ENCODE measurements around the gene HPCAL1. TPM values are rescaled to one million over a fixed set of nuclear protein-coding genes. Genes with fewer than 3 reads are reported as not detected.
A peak's percentile ranks its signal among the peaks of the same experiment; 100 is the strongest.
"Not testable (repeated sequence)": the region's sequence is repeated elsewhere in the genome, so short reads cannot be mapped to it uniquely, and the experiment has no call there.

Gene HPCAL1
- total RNA-seq, 6 experiments from 2014 or later = 36.3 to 60.3 (median 57.2) TPM

GRCh38 chr2:10286216-10287037 is 16.3 kb upstream of the HPCAL1 start:
- TF ChIP-seq, protein P1, sequence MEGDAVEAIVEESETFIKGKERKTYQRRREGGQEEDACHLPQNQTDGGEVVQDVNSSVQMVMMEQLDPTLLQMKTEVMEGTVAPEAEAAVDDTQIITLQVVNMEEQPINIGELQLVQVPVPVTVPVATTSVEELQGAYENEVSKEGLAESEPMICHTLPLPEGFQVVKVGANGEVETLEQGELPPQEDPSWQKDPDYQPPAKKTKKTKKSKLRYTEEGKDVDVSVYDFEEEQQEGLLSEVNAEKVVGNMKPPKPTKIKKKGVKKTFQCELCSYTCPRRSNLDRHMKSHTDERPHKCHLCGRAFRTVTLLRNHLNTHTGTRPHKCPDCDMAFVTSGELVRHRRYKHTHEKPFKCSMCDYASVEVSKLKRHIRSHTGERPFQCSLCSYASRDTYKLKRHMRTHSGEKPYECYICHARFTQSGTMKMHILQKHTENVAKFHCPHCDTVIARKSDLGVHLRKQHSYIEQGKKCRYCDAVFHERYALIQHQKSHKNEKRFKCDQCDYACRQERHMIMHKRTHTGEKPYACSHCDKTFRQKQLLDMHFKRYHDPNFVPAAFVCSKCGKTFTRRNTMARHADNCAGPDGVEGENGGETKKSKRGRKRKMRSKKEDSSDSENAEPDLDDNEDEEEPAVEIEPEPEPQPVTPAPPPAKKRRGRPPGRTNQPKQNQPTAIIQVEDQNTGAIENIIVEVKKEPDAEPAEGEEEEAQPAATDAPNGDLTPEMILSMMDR (IDR thresholded peaks at IDR 0.05) = no peak
- Mint-ChIP-seq H3K27me3 (ENCODE audit: insufficient read depth) (no peaks in the 10 kb centered on the region; the same call in 1 of the 2 replicates), H3K9me3 (no peaks in the 10 kb centered on the region), H3K36me3 (ENCODE audit: low read depth) (no peaks in the 10 kb centered on the region), H3K27ac (no peak overlapping the region), H3K4me1 (ENCODE audit: low read depth) (peaks cover 76% of the 10 kb centered on the region), H3K4me3 (no peak overlapping the region)
- no peak for DNase-seq

GRCh38 chr2:10287761-10288160 is 14.9 kb upstream of the HPCAL1 start:
- H3K36me3 Mint-ChIP-seq (ENCODE audit: low read depth) = no peaks in the 10 kb centered on the region
- TF ChIP-seq, protein P1 (IDR thresholded peaks at IDR 0.05) = no peak
- H3K4me3 Mint-ChIP-seq = no peak overlapping the region
- H3K9me3 Mint-ChIP-seq = no peaks in the 10 kb centered on the region
- no peak for DNase-seq
- no peaks in the 10 kb centered on the region for H3K27me3 Mint-ChIP-seq (ENCODE audit: insufficient read depth)
- H3K4me1 Mint-ChIP-seq (ENCODE audit: low read depth) = peaks cover 68% of the 10 kb centered on the region
- no peak overlapping the region for H3K27ac Mint-ChIP-seq

GRCh38 chr2:10288606-10289005 is 14.1 kb upstream of the HPCAL1 start:
- H3K9me3 Mint-ChIP-seq = no peaks in the 10 kb centered on the region
- no peaks in the 10 kb centered on the region for H3K36me3 Mint-ChIP-seq (ENCODE audit: low read depth)
- peaks cover 60% of the 10 kb centered on the region for H3K4me1 Mint-ChIP-seq (ENCODE audit: low read depth)
- H3K27me3 Mint-ChIP-seq (ENCODE audit: insufficient read depth) = no peaks in the 10 kb centered on the region
- TF ChIP-seq, protein P1 (IDR thresholded peaks at IDR 0.05) = no peak
- no peak overlapping the region for H3K4me3 Mint-ChIP-seq
- H3K27ac Mint-ChIP-seq = no peak overlapping the region
- no peak for DNase-seq

DNA sequence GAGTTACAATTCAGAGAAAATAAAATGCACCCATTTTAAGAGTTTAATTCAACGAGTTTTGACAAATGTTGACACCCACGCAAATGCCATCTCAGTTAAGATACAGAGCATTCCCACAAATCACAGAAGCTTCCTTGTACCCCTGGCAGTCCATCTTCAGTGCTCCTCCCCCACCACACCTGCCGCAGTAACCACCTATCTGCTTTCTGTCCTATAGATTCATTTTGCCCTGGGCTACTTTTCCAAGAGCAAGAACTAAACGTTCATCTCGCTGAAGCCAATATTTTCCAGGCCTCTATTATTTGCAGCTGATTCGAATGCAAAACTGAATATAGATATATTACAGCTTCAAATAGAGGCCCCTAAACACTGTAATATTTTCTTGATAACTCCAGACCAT is 13.4 kb upstream of the HPCAL1 start:
- TF ChIP-seq, protein P1 (IDR thresholded peaks at IDR 0.05) = no peak
- peak overlapping the region; percentile 56; the same call in 1 of the 2 replicates for H3K27ac Mint-ChIP-seq
- H3K4me1 Mint-ChIP-seq (ENCODE audit: low read depth) = peaks cover 53% of the 10 kb centered on the region
- peaks cover 5% of the 10 kb centered on the region; the same call in 1 of the 2 replicates for H3K36me3 Mint-ChIP-seq (ENCODE audit: low read depth)
- no peak overlapping the region for H3K4me3 Mint-ChIP-seq
- DNase-seq = no peak
- no peaks in the 10 kb centered on the region for H3K27me3 Mint-ChIP-seq (ENCODE audit: insufficient read depth)
- no peaks in the 10 kb centered on the region for H3K9me3 Mint-ChIP-seq

DNA sequence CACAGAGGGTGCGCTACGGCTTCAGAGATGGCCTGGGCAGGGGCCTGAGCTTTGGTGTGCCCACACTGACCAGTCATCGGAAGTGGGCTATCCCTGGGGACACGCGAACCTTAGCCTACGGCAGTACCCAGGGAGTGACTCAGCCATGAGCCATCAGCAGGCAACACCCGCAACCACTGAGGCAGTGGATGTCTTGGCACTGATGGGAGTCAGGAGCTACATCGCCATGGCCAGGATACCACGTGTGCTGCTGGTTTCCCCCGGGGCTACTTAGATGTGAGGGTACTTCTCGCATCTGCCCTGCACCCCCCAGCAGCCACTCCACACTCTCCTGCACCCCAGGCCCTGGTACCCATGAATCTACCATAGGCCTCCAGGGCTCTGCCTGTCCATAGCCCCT is 12.8 kb upstream of the HPCAL1 start:
- DNase-seq = peak; percentile 55
- H3K27me3 Mint-ChIP-seq (ENCODE audit: insufficient read depth) = no peaks in the 10 kb centered on the region
- H3K4me1 Mint-ChIP-seq (ENCODE audit: low read depth) = peaks cover 47% of the 10 kb centered on the region
- no peak overlapping the region for H3K4me3 Mint-ChIP-seq
- H3K27ac Mint-ChIP-seq = peak overlapping the region; percentile 56; the same call in 1 of the 2 replicates
- TF ChIP-seq, protein P1 (IDR thresholded peaks at IDR 0.05) = no peak
- H3K9me3 Mint-ChIP-seq = no peaks in the 10 kb centered on the region
- H3K36me3 Mint-ChIP-seq (ENCODE audit: low read depth) = peaks cover 8% of the 10 kb centered on the region; the same call in 1 of the 2 replicates

GRCh38 chr2:10291376-10291775 is 11.3 kb upstream of the HPCAL1 start:
- not testable (repeated sequence) for H3K36me3 Mint-ChIP-seq (ENCODE audit: low read depth); DNase-seq; H3K27me3 Mint-ChIP-seq (ENCODE audit: insufficient read depth); H3K27ac Mint-ChIP-seq; H3K4me3 Mint-ChIP-seq; H3K9me3 Mint-ChIP-seq
- peaks cover 35% of the 10 kb centered on the region for H3K4me1 Mint-ChIP-seq (ENCODE audit: low read depth)
